ENCODE results near the gene GGT5.
"Not testable (repeated sequence)": the region's sequence is repeated elsewhere in the genome, so short reads cannot be mapped to it uniquely, and the experiment has no call there.

GGT5 gene

GRCh38 chr22:24200619-24201212 lies 44.2 kb downstream of the GGT5 start:
- no peak for DNase-seq

- DNase-seq = no peak
Observed at GRCh38 chr22:24198682-24199052, 46.2 kb downstream of the GGT5 start.

- no peak for DNase-seq
Observed at GRCh38 chr22:24191893-24192292, 53.0 kb downstream of the GGT5 start.

- DNase-seq = no peak
Observed at GRCh38 chr22:24191381-24191841, 53.5 kb downstream of the GGT5 start.

DNA sequence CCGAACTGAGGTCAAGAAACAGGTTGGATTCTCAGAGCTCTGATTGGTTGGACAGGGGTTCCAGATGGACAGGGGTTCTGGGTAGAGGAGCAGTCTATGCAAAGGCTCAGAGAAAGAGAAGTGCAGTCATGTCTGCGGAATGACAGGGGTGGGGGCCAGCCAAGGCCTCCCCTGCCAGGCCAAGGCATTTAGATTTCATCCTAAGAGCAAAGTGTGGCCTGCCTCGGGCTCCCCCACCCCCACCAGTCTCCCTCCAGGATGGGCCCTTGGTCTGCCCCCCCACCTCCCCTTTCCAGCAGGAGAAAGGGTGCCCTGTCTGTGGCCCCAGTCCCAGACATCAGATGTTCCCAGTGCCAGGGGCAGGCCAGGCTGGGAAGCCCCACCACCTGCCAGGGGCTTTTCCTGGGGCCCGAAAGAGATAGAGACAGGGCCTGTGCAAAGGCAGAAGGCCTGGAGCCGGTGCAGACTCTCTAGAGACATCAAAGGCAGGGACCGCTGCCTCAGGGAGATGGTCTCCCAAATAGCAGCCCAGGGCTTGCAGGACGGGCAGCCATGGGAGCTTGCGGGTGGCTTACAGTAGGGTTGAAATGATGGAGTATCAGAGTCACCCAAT lies 54.2 kb downstream of the GGT5 start:
- DNase-seq = no peak

DNA sequence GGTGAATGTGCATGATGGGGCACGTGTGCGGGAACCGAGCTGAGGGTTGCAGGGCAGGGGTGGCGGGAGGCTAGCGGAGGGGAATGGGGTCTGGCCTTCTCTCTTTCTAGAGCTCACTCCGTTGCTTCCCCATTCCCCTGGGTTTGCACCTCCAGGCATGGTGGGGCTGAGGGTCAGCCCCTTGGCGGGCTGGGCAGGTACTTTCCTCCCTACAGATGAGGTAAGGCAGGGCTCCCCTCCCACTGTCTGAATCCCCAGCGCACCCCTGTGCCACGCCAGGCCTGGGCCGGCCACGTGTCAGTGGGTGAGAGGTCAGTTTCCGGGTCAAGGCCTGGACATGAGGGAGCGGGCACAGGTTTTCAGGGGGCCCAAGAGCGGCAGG lies 54.7 kb downstream of the GGT5 start:
- DNase-seq = no peak

GRCh38 chr22:24189249-24190158 lies 55.4 kb downstream of the GGT5 start:
- peak; percentile 11 for DNase-seq

DNA sequence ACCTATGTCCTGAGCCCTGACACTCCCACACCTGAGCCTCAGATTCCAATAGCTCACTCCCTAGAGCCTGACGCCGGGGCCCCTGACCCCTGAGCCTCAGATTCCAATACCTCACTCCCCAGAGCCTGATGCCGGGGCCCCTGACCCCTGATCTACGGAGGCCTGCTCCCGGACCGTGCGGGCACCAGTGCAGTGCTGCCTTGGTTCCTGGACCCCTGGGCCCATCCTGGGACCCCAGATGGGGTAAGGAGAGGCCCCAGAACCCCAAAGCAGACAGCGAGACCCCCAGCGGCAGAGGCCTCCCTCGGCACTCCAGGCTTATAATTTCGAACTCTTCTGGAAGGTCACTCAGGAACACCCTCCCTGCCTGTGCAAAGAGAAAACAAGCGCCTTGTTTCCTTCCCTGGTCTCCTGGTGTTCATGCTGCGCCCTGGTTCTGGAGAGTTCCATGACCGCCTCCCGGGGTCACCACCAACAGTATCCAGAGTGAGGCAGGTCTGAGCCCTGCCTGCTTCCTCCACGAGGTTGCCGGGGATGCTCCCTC lies 56.1 kb downstream of the GGT5 start:
- no peak for DNase-seq

DNA sequence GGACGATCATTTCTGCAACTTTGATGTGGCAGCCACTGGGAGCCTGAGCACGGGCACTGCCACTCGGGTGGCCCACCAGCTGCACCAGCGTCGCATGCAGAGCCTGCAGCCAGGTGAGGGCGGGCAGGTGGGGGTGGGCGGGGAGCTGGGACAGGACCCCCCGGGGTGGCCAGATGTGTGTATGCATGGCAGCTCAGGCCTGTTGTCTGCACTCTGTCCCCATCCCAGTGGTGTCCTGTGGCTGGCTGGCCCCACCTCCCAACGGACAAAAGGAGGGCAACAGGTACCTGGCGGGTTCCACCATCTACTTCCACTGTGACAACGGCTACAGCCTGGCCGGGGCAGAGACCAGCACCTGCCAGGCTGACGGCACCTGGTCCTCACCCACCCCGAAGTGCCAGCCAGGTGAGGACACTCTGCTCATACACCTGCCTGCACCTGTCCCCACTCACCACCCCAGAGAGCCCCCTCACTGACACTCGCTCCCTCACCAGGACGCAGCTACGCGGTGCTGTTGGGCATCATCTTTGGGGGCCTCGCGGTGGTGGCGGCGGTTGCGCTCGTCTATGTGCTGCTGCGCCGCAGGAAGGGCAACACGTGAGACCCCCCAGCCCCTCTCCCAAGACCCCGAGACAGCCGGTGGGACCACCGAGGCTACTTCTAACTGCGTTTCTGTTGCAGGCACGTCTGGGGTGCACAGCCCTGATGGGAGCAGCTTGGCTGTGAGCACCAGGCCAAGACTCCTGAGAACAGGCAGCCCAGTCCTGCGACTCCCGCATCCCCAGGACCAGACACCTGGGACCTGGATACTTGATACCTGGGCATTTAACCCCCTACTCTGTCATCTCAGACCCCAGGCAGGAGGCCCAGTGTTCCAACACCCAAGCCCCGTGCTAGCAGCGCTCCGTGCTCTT lies 56.9 kb downstream of the GGT5 start:
- no peak for DNase-seq

DNA sequence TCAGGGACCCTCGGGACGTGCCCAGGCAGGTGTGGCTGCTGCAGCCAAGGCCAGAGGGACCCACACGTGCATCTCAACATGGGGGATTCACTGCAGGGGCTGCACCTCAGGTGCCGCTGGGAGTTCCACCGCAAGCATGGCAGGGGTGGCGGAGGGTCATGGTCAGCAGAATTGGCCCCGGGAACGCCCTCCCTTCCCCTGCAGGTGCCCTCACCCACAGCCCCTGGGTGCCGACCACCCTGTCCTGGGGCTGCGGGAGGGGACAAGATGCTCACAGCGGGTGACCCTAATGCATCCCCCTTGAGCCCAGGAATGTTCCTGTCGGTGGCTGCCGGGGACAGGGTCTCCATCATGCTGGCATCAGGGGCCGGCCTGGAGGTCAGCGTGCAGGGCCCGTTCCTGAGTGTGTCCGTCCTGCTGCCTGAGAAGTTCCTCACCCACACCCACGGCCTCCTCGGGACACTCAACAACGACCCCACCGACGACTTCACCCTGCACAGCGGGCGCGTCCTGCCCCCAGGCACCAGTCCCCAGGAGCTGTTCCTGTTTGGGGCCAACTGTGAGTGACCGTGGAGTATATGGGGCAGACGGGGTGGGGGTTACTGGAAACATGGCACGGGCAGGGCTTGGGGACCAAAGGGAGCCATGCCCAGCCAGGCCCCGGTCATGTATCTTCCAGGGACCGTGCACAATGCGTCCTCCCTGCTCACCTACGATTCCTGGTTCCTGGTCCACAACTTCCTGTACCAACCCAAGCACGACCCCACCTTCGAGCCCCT lies 57.8 kb downstream of the GGT5 start:
- no peak for DNase-seq

DNA sequence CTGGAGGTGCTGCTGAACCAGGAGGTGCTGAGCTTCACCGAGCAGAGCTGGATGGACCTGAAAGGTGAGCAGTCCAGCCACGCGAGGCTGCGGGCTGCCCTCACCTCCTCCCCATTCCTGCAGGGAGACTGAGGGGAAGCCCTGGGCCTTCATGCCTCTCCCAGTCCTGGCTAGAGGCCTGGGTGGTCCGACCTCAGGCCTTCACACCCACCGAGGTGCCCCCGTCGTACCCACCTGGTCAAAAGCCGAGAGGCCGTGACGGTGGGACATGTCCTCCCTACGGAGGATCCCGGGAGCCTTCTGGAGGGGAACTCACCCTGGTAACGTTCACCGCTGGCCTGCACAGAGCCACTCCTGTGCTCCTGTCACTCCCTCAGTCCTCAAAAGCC lies 58.5 kb downstream of the GGT5 start:
- DNase-seq = no peak

GRCh38 chr22:24185501-24186351 lies 59.2 kb downstream of the GGT5 start:
- no peak for DNase-seq

- DNase-seq = no peak
Observed at GRCh38 chr22:24185001-24185500, 59.8 kb downstream of the GGT5 start.

DNA sequence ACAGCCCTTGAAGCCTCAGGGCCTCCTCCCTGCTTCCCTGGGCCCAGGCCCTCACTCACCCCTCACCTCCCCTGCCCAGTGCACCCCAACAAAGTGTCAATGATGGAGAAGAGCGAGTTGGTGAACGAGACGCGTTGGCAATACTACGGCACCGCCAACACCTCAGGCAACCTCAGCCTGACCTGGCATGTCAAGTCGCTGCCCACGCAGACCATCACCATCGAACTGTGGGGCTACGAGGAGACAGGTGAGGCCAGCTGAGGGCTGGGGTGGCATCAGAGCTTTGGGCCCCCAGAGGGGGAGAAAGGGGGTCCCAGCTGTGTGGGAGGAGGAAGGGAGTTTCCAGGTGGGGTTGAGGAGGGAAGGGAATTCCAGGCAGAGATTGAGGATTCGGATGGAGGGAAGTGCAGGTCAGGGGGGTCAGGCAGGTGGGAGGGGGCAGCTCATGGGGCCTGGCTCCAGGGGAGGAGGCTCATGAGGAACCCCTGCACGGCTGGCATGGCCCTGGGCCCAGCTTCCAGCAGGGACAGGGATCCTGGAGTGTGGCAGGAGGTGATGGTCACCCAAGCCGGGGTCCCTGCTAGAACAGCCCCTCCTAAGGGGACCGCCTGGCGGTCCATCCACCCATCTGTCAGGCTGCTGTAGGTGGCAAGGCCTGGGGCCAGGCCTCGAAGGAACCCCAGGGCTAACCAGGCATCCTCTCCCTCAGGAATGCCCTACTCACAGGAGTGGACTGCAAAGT lies 60.7 kb downstream of the GGT5 start:
- DNase-seq = no peak

- DNase-seq = no peak
Observed at GRCh38 chr22:24183321-24184031, 61.4 kb downstream of the GGT5 start.

- not testable (repeated sequence) for DNase-seq
Observed at GRCh38 chr22:24182900-24183246, 62.0 kb downstream of the GGT5 start.

GRCh38 chr22:24181996-24182899 lies 62.6 kb downstream of the GGT5 start:
- no peak for DNase-seq
